Activated naive CD4-positive, alpha-beta T cell treated with anti-CD3 and anti-CD28 coated beads for 36 hours (primary cell): ENCODE measurements around the gene DACT2. TPM values are rescaled to one million over a fixed set of nuclear protein-coding genes. Genes with fewer than 3 reads are reported as not detected.
"Not testable (repeated sequence)": the region's sequence is repeated elsewhere in the genome, so short reads cannot be mapped to it uniquely, and the experiment has no call there.

ENCODE experiments used
- CTCF ChIA-PET: fragments of 350-600 bp; sonication (Branson Sonifier 250); formaldehyde crosslinking; loops from one replicate; lab custom pipeline; 2021; ENCODE audit warnings: antibody characterized with exemption; lab: Charles Lee
- DNase-seq: peaks from one replicate; pipeline ENCODE4 v3.0.0-alpha.2; 2020
- H3K27ac Mint-ChIP-seq: one replicate; pipeline ENCODE4 v1.8.0; 2021; ENCODE audit warnings: mild to moderate bottlenecking, mixed read lengths
- H3K27me3 Mint-ChIP-seq: one replicate; pipeline ENCODE4 v1.8.0; 2021; ENCODE audit warnings: low read depth, mixed read lengths
- H3K36me3 Mint-ChIP-seq: one replicate; pipeline ENCODE4 v1.8.0; 2021; ENCODE audit warnings: low read depth, mixed read lengths
- H3K4me1 Mint-ChIP-seq: one replicate; pipeline ENCODE4 v1.8.0; 2021; ENCODE audit warnings: low read depth, mixed read lengths
- H3K4me3 Mint-ChIP-seq: one replicate; pipeline ENCODE4 v1.8.0; 2021; ENCODE audit warnings: mild to moderate bottlenecking, moderate library complexity, mixed read lengths
- H3K9me3 Mint-ChIP-seq: one replicate; pipeline ENCODE4 v1.8.0; 2021; ENCODE audit warnings: mixed read lengths
- intact Hi-C: fragments of 100-400 bp; cut with micrococcal nuclease; formaldehyde crosslinking; loops from one replicate; pipeline ENCODE4 v1.15.1; 2023
- total RNA-seq, 2 experiments: library from RNA; stranded (reverse); gene quantifications; one replicate each; pipeline ENCODE4 v1.2.3, GENCODE V29; 2021

Gene DACT2
- total RNA-seq, 2 experiments from 2014 or later: not detected

GRCh38 chr6:168291450-168291849, 28.1 kb downstream of the DACT2 start:
- intact Hi-C loops: no loop called here
- Mint-ChIP-seq H3K27ac (no peak overlapping the region), H3K27me3 (peaks cover 16% of the 10 kb centered on the region), H3K4me3 (no peak overlapping the region), H3K36me3 (no peaks in the 10 kb centered on the region), H3K9me3 (no peaks in the 10 kb centered on the region), H3K4me1 (peaks cover 19% of the 10 kb centered on the region)
- DNase-seq: no peak
- CTCF ChIA-PET: no interaction called here

GRCh38 chr6:168290095-168290494, 29.5 kb downstream of the DACT2 start:
- no peak for DNase-seq
- CTCF ChIA-PET: interaction anchor here (1.6 kb wide), 1 partner anchor 18 kb away, joined by 3 read pairs; no protein-coding TSS in a partner anchor
- Mint-ChIP-seq H3K27ac (no peak overlapping the region), H3K36me3 (no peaks in the 10 kb centered on the region), H3K4me1 (peaks cover 22% of the 10 kb centered on the region), H3K9me3 (no peaks in the 10 kb centered on the region), H3K4me3 (no peak overlapping the region), H3K27me3 (peaks cover 12% of the 10 kb centered on the region)
- intact Hi-C loops: no loop called here

DNA sequence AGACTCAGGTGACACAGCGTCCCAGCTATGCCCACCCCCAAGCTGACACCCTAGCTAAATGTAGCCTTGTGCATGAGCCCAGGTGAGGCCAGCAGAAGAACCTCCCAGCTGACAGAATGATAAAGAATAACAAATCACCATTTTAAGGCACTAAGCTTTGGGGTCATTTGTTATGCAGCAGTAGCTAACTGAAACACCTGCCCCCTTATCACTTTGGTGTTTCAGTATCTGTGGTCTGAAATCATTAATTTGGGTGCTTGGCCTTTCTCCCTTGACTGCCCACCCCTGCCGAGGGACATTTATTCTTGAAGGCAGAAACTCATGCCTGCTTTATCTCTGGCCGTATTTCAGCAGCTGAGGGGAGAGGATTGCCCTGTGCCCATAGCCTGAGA, 30.0 kb downstream of the DACT2 start:
- H3K27me3 Mint-ChIP-seq: peaks cover 16% of the 10 kb centered on the region
- intact Hi-C loops: no loop called here
- no peak for DNase-seq
- no peaks in the 10 kb centered on the region for H3K36me3 Mint-ChIP-seq
- H3K9me3 Mint-ChIP-seq: no peaks in the 10 kb centered on the region
- H3K4me1 Mint-ChIP-seq: peaks cover 22% of the 10 kb centered on the region
- no peak overlapping the region for H3K27ac Mint-ChIP-seq
- CTCF ChIA-PET: interaction anchor here (1.6 kb wide), 1 partner anchor 17 kb away, joined by 3 read pairs; no protein-coding TSS in a partner anchor
- H3K4me3 Mint-ChIP-seq: no peak overlapping the region

- Mint-ChIP-seq H3K27ac (no peak overlapping the region), H3K4me3 (no peak overlapping the region), H3K27me3 (peaks cover 20% of the 10 kb centered on the region), H3K4me1 (peaks cover 22% of the 10 kb centered on the region), H3K9me3 (no peaks in the 10 kb centered on the region), H3K36me3 (no peaks in the 10 kb centered on the region)
- no peak for DNase-seq
- intact Hi-C loops: no loop called here
- CTCF ChIA-PET: interaction anchor here (1.6 kb wide), 1 partner anchor 17 kb away, joined by 3 read pairs; no protein-coding TSS in a partner anchor
These were observed 30.6 kb downstream of the DACT2 start for GRCh38 chr6:168288781-168289570.

DNA sequence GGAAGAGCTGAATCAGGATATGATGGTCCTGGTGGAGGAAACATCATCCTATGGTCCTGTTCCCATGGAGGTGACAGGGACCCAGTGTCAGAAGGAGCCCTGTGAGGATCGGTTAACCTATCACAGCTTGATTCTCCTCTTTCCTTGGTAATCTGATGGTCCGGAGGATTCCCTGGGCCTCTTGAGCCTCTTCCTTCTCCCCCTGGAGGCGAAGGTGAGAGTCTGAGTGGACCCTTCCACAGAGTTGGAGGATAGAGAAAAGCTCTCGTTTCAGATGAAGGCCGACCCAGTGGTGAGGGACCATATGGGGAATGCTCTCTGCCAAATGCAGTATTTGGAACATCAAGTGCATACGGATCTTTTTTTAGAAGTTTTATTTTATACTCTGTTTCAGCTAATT, 32.1 kb downstream of the DACT2 start:
- H3K27ac Mint-ChIP-seq, CTCF ChIA-PET, intact Hi-C loops, H3K9me3 Mint-ChIP-seq, H3K36me3 Mint-ChIP-seq, DNase-seq, H3K4me3 Mint-ChIP-seq: not testable (repeated sequence)
- Mint-ChIP-seq H3K27me3 (peaks cover 21% of the 10 kb centered on the region), H3K4me1 (peaks cover 22% of the 10 kb centered on the region)

DNA sequence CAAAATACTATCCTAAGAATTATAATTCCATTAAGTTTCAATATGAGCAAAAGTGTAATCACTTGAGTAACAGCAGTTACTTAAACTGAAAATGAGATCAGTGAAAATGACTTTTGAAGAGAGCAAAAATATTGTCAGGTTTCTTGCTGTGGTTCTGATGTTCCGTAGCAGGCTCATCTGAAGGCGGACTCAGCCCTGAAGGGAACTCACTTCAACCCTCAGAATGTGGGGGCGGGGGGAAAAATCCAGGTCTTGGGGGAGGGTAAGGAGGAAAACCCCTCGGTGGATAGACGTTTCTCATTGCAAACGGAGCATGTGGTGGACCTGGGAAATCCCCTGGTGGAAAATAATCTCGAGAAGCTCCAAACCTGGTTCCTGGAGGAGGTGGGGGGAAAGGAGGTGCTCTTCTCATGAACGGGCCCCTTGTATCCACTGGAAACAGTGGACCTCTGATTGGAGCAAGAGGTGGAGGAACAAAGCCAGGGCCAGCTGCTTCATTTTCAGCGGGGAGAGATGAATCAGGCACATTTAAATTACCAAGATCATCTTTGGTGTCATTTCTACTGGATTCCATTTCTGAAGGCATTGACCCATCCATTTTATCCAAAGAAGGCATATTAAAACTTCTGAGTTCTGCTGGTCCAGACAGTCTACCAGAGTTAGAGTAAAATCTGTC, 32.7 kb downstream of the DACT2 start:
- CTCF ChIA-PET, H3K4me3 Mint-ChIP-seq, H3K36me3 Mint-ChIP-seq, intact Hi-C loops, H3K27ac Mint-ChIP-seq, H3K9me3 Mint-ChIP-seq: not testable (repeated sequence)
- Mint-ChIP-seq H3K4me1 (peaks cover 22% of the 10 kb centered on the region), H3K27me3 (peaks cover 24% of the 10 kb centered on the region)
- peak; percentile 67 for DNase-seq

DNA sequence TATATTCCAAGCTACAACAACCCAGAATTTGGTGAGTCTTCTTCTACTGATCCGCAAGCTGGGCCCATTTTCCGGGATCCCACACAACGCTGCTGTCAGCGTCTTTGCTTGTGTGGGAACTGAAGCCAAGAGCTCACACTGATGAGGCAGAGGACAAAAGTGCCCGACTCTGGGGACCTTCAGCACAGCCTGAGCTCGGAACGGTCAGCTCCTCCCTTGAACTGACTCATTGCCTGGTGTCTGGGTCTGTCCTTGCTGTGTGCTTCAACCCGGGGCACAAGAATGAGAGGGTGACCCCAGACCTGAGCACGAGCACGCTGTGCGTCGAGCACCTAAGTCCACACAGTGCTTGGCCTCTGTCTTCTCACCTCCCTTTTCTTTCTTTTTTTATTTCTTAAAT, 33.5 kb downstream of the DACT2 start:
- CTCF ChIA-PET: no interaction called here
- no peak overlapping the region for H3K4me3 Mint-ChIP-seq
- H3K36me3 Mint-ChIP-seq: no peaks in the 10 kb centered on the region
- no peak for DNase-seq
- H3K27me3 Mint-ChIP-seq: peaks cover 26% of the 10 kb centered on the region
- H3K9me3 Mint-ChIP-seq: no peaks in the 10 kb centered on the region
- intact Hi-C loops: no loop called here
- no peak overlapping the region for H3K27ac Mint-ChIP-seq
- H3K4me1 Mint-ChIP-seq: peaks cover 22% of the 10 kb centered on the region

GRCh38 chr6:168285456-168285855, 34.1 kb downstream of the DACT2 start:
- H3K4me3 Mint-ChIP-seq: no peak overlapping the region
- DNase-seq: no peak
- intact Hi-C loops: no loop called here
- H3K9me3 Mint-ChIP-seq: no peaks in the 10 kb centered on the region
- no peaks in the 10 kb centered on the region for H3K36me3 Mint-ChIP-seq
- peaks cover 22% of the 10 kb centered on the region for H3K4me1 Mint-ChIP-seq
- CTCF ChIA-PET: no interaction called here
- H3K27ac Mint-ChIP-seq: no peak overlapping the region
- peaks cover 26% of the 10 kb centered on the region for H3K27me3 Mint-ChIP-seq

DNA sequence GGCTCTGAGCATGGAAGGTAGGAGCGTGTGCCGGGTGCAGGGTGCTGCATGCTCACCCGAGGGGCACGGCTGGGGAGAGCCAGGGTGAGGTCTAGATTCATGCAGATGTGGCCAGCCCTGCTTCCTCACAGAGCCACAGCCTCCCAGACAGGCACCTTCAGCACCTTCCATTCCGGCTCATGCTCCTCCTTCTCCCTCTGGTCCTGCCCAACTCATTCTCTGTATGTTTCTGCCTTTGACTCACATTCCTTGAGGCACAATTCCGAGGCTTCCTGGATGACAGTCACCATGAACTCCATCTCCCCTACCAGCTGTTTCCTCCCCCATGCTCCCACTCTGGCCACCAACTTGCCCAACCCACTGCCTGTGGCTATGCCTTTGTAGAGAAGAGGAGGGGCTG, 35.4 kb downstream of the DACT2 start:
- intact Hi-C loops: no loop called here

GRCh38 chr6:168283686-168284025, 35.9 kb downstream of the DACT2 start:
- H3K27ac Mint-ChIP-seq: no peak overlapping the region
- no peaks in the 10 kb centered on the region for H3K36me3 Mint-ChIP-seq
- peaks cover 26% of the 10 kb centered on the region for H3K27me3 Mint-ChIP-seq
- no peak overlapping the region for H3K4me3 Mint-ChIP-seq
- no peak for DNase-seq
- H3K4me1 Mint-ChIP-seq: peaks cover 21% of the 10 kb centered on the region
- H3K9me3 Mint-ChIP-seq: no peaks in the 10 kb centered on the region
- intact Hi-C loops: no loop called here
- CTCF ChIA-PET: no interaction called here

More for the DNA sequence above, 35.4 kb downstream of the DACT2 start:
- no peak for DNase-seq
- peaks cover 26% of the 10 kb centered on the region for H3K27me3 Mint-ChIP-seq
- H3K4me3 Mint-ChIP-seq: no peak overlapping the region
- H3K4me1 Mint-ChIP-seq: peaks cover 22% of the 10 kb centered on the region
- H3K36me3 Mint-ChIP-seq: no peaks in the 10 kb centered on the region
- no peaks in the 10 kb centered on the region for H3K9me3 Mint-ChIP-seq
- no peak overlapping the region for H3K27ac Mint-ChIP-seq
- CTCF ChIA-PET: no interaction called here

- H3K9me3 Mint-ChIP-seq: no peaks in the 10 kb centered on the region
- no peak for DNase-seq
- peaks cover 16% of the 10 kb centered on the region for H3K4me1 Mint-ChIP-seq
- no peak overlapping the region for H3K27ac Mint-ChIP-seq
- no peak overlapping the region for H3K4me3 Mint-ChIP-seq
- intact Hi-C loops: no loop called here
- no peaks in the 10 kb centered on the region for H3K36me3 Mint-ChIP-seq
- peaks cover 26% of the 10 kb centered on the region for H3K27me3 Mint-ChIP-seq
- CTCF ChIA-PET: no interaction called here
These were observed 36.4 kb downstream of the DACT2 start for GRCh38 chr6:168282985-168283685.

DNA sequence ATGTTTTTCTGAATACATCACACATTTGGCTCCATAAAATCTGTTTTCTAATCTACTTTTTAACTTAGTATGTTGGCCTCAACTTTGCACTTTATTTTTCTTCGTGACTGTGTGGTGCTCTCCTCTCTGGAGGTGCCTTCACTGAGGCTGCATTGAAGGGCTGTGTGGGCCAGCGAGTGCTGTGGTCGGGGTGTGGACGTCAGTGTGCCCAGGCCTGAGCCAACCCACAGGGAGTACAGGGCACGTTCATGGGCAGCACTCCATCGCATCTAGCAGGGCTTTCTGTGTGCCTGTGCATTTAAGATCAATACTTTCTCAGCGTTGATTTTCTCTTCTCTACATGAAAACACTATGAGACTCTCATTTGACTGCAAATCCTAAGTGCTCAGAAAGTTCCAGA, 37.8 kb downstream of the DACT2 start:
- CTCF ChIA-PET: no interaction called here
- Mint-ChIP-seq H3K4me1 (peaks cover 4% of the 10 kb centered on the region), H3K27ac (no peak overlapping the region), H3K27me3 (peaks cover 29% of the 10 kb centered on the region), H3K4me3 (no peak overlapping the region), H3K9me3 (no peaks in the 10 kb centered on the region), H3K36me3 (no peaks in the 10 kb centered on the region)
- intact Hi-C loops: no loop called here
- no peak for DNase-seq
